Measurements from ENCODE around the gene HSPA2. TPM values are rescaled to one million over a fixed set of nuclear protein-coding genes. Genes with fewer than 3 reads are reported as not detected.
A peak's percentile ranks its signal among the peaks of the same experiment; 100 is the strongest.
"Not testable (repeated sequence)": the region's sequence is repeated elsewhere in the genome, so short reads cannot be mapped to it uniquely, and the experiment has no call there.

Gene HSPA2
- total and polyA plus RNA-seq, 2 donors (not counting 1 experiment from before 2014, with no cell fraction given), result 3.6 to 19.6 TPM

GRCh38 chr14:64515053-64515452 lies 25.5 kb upstream of the HSPA2 start:
- Histone ChIP-seq H4K20me1 (ENCODE audit: control insufficient read depth, insufficient read depth, low read length, poor library complexity, severe bottlenecking) (peaks cover 85% of the 10 kb centered on the region), H3K27ac (ENCODE audit: low read length in 2 of 2) (no peak overlapping the region), H2AFZ (ENCODE audit: insufficient read depth, low read depth, low read length, poor library complexity, severe bottlenecking) (no peak overlapping the region), H3K4me1 (ENCODE audit: control insufficient read depth in 2 of 2, insufficient read depth in 2 of 2, low read length in 2 of 2) (peaks cover 23 to 33% of the 10 kb centered on the region in 2 donors), H3K27me3 (replicated peaks in 1 of 4; ENCODE audit: control extremely low read depth in 1 of 4, control insufficient read depth in 3 of 4, insufficient read depth in 4 of 4, low read length in 3 of 4) (no peaks in the 10 kb centered on the region), H3K4me3 (ENCODE audit: control extremely low read depth in 1 of 5, extremely low read depth in 1 of 5, insufficient read depth in 1 of 5, low read depth in 2 of 5, low read length in 4 of 5) (no peak overlapping the region), H3K4me2 (replicated peaks; ENCODE audit: low read depth, low read length, poor library complexity, severe bottlenecking) (no peak overlapping the region), H3K79me2 (ENCODE audit: control insufficient read depth, insufficient read depth, low read length) (peaks cover 98% of the 10 kb centered on the region), H3K9me3 (ENCODE audit: control extremely low read depth in 1 of 3, control insufficient read depth in 2 of 3, insufficient read depth in 1 of 3, low read length in 2 of 3) (no peaks in the 10 kb centered on the region), H3K36me3 (replicated peaks in 1 of 2; ENCODE audit: control extremely low read depth in 1 of 2, control insufficient read depth in 1 of 2, extremely low read depth in 1 of 2, insufficient read depth in 2 of 2, low read length in 1 of 2) (peaks cover 0 to 7% of the 10 kb centered on the region in 2 experiments), H3K9ac (ENCODE audit: low read length) (no peak overlapping the region)
- Mint-ChIP-seq H3K4me3 (no peak overlapping the region), H3K27me3 (no peaks in the 10 kb centered on the region), H3K9me3 (ENCODE audit: insufficient read depth) (no peaks in the 10 kb centered on the region), H3K4me1 (peaks cover 67% of the 10 kb centered on the region), H3K27ac (no peak overlapping the region)
- WGBS (ENCODE audit: insufficient coverage), result no CpG with 5 or more reads among the region's 1 CpG
- CTCF ChIA-PET, result interaction anchor here (0.7 to 10.3 kb wide), 7 partner anchors 12 to 852 kb away, joined by 3 to 92 read pairs (median 3); no protein-coding TSS in a partner anchor
- no peak for TF ChIP-seq EZH2 (IDR thresholded peaks at IDR 0.05; ENCODE audit: borderline replicate concordance, insufficient read depth, low read depth, low read length, poor library complexity, severe bottlenecking)
- TF ChIP-seq, protein P1, sequence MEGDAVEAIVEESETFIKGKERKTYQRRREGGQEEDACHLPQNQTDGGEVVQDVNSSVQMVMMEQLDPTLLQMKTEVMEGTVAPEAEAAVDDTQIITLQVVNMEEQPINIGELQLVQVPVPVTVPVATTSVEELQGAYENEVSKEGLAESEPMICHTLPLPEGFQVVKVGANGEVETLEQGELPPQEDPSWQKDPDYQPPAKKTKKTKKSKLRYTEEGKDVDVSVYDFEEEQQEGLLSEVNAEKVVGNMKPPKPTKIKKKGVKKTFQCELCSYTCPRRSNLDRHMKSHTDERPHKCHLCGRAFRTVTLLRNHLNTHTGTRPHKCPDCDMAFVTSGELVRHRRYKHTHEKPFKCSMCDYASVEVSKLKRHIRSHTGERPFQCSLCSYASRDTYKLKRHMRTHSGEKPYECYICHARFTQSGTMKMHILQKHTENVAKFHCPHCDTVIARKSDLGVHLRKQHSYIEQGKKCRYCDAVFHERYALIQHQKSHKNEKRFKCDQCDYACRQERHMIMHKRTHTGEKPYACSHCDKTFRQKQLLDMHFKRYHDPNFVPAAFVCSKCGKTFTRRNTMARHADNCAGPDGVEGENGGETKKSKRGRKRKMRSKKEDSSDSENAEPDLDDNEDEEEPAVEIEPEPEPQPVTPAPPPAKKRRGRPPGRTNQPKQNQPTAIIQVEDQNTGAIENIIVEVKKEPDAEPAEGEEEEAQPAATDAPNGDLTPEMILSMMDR (IDR thresholded peaks at IDR 0.05), result no peak
- POLR2A ChIA-PET, result interaction anchor here (0.7 kb wide), 1 partner anchor 13 kb away, joined by 4 read pairs; no protein-coding TSS in a partner anchor
- DNase-seq, result no peak
- intact Hi-C loops (cut with micrococcal nuclease), result no loop called here
- ATAC-seq (ENCODE audit: low read depth), result no peak

- H3K4me3 Mint-ChIP-seq, result no peak overlapping the region
- H3K4me2 ChIP-seq (replicated peaks; ENCODE audit: low read depth, low read length, poor library complexity, severe bottlenecking), result peak overlapping the region; percentile 4
- no peak overlapping the region for H2AFZ ChIP-seq (ENCODE audit: insufficient read depth, low read depth, low read length, poor library complexity, severe bottlenecking)
- H3K27ac Mint-ChIP-seq, result no peak overlapping the region
- H3K79me2 ChIP-seq (ENCODE audit: control insufficient read depth, insufficient read depth, low read length), result peaks cover 88% of the 10 kb centered on the region
- TF ChIP-seq EZH2 (IDR thresholded peaks at IDR 0.05; ENCODE audit: borderline replicate concordance, insufficient read depth, low read depth, low read length, poor library complexity, severe bottlenecking), result no peak
- TF ChIP-seq, protein P1 (IDR thresholded peaks at IDR 0.05), result no peak
- H3K9me3 ChIP-seq (ENCODE audit: control extremely low read depth in 1 of 3, control insufficient read depth in 2 of 3, insufficient read depth in 1 of 3, low read length in 2 of 3), result no peaks in the 10 kb centered on the region
- no peaks in the 10 kb centered on the region for H3K27me3 Mint-ChIP-seq
- H3K4me1 ChIP-seq (ENCODE audit: control insufficient read depth in 2 of 2, insufficient read depth in 2 of 2, low read length in 2 of 2), result peaks cover 6 to 16% of the 10 kb centered on the region in 2 donors
- H3K36me3 ChIP-seq (replicated peaks in 1 of 2; ENCODE audit: control extremely low read depth in 1 of 2, control insufficient read depth in 1 of 2, extremely low read depth in 1 of 2, insufficient read depth in 2 of 2, low read length in 1 of 2), result peaks cover 0 to 15% of the 10 kb centered on the region in 2 experiments
- peaks cover 49% of the 10 kb centered on the region for H3K4me1 Mint-ChIP-seq
- no peak for ATAC-seq (ENCODE audit: low read depth)
- H3K9ac ChIP-seq (ENCODE audit: low read length), result no peak overlapping the region
- no peaks in the 10 kb centered on the region for H3K9me3 Mint-ChIP-seq (ENCODE audit: insufficient read depth)
- ChIA-PET CTCF (interaction anchor here (1.1 to 10.3 kb wide), 4 partner anchors 14 to 87 kb away, joined by 3 to 92 read pairs (median 8); no protein-coding TSS in a partner anchor), POLR2A (no interaction called here)
- H3K27me3 ChIP-seq (replicated peaks in 1 of 4; ENCODE audit: control extremely low read depth in 1 of 4, control insufficient read depth in 3 of 4, insufficient read depth in 4 of 4, low read length in 3 of 4), result no peaks in the 10 kb centered on the region
- H4K20me1 ChIP-seq (ENCODE audit: control insufficient read depth, insufficient read depth, low read length, poor library complexity, severe bottlenecking), result peaks cover 87% of the 10 kb centered on the region
- H3K4me3 ChIP-seq (ENCODE audit: control extremely low read depth in 1 of 5, extremely low read depth in 1 of 5, insufficient read depth in 1 of 5, low read depth in 2 of 5, low read length in 4 of 5), result no peak overlapping the region
- no peak overlapping the region for H3K27ac ChIP-seq (ENCODE audit: low read length in 2 of 2)
- DNase-seq, result no peak
- intact Hi-C loops (cut with micrococcal nuclease), result no loop called here
- WGBS (ENCODE audit: insufficient coverage), result no CpG with 5 or more reads among the region's 1 CpG
These were observed 23.6 kb upstream of the HSPA2 start for GRCh38 chr14:64516969-64517368.

GRCh38 chr14:64517667-64518066 lies 22.9 kb upstream of the HSPA2 start:
- H3K27ac ChIP-seq (ENCODE audit: low read length in 2 of 2); H3K4me2 ChIP-seq (replicated peaks; ENCODE audit: low read depth, low read length, poor library complexity, severe bottlenecking); H3K4me3 ChIP-seq (ENCODE audit: control extremely low read depth in 1 of 5, extremely low read depth in 1 of 5, insufficient read depth in 1 of 5, low read depth in 2 of 5, low read length in 4 of 5); DNase-seq; H3K4me3 Mint-ChIP-seq; intact Hi-C loops (cut with micrococcal nuclease); H3K27me3 ChIP-seq (replicated peaks in 1 of 4; ENCODE audit: control extremely low read depth in 1 of 4, control insufficient read depth in 3 of 4, insufficient read depth in 4 of 4, low read length in 3 of 4); H3K27ac Mint-ChIP-seq; POLR2A ChIA-PET; H2AFZ ChIP-seq (ENCODE audit: insufficient read depth, low read depth, low read length, poor library complexity, severe bottlenecking); H3K9me3 ChIP-seq (ENCODE audit: control extremely low read depth in 1 of 3, control insufficient read depth in 2 of 3, insufficient read depth in 1 of 3, low read length in 2 of 3); H3K27me3 Mint-ChIP-seq; H3K9me3 Mint-ChIP-seq (ENCODE audit: insufficient read depth); H3K9ac ChIP-seq (ENCODE audit: low read length); ATAC-seq (ENCODE audit: low read depth): not testable (repeated sequence)
- H3K4me1 Mint-ChIP-seq, result peaks cover 43% of the 10 kb centered on the region
- CTCF ChIA-PET, result interaction anchor here (10.3 kb wide), 1 partner anchor 37 kb away, joined by 92 read pairs; no protein-coding TSS in a partner anchor
- Histone ChIP-seq H3K79me2 (ENCODE audit: control insufficient read depth, insufficient read depth, low read length) (peaks cover 81% of the 10 kb centered on the region), H4K20me1 (ENCODE audit: control insufficient read depth, insufficient read depth, low read length, poor library complexity, severe bottlenecking) (peaks cover 87% of the 10 kb centered on the region), H3K4me1 (ENCODE audit: control insufficient read depth in 2 of 2, insufficient read depth in 2 of 2, low read length in 2 of 2) (peaks cover 3 to 11% of the 10 kb centered on the region in 2 donors), H3K36me3 (replicated peaks in 1 of 2; ENCODE audit: control extremely low read depth in 1 of 2, control insufficient read depth in 1 of 2, extremely low read depth in 1 of 2, insufficient read depth in 2 of 2, low read length in 1 of 2) (peaks cover 0 to 21% of the 10 kb centered on the region in 2 experiments)
- WGBS (ENCODE audit: insufficient coverage), result 100% methylated on average over 2 of the region's 6 CpGs

Data from B cell (primary cell).